Gastroesophageal sphincter (tissue), 3 donors: ENCODE data around the gene KCNT1.

Experiments used
- EP300 ChIP-seq: sonication (generic); formaldehyde crosslinking; IDR thresholded peaks from one replicate; pipeline ENCODE4 v1.6.1; 2017; ENCODE audit warnings: antibody characterized with exemption, mild to moderate bottlenecking
- POLR2A ChIP-seq, 2 donors: fragments of 450-650 bp; IDR thresholded peaks; one replicate each; pipeline ENCODE4 v1.6.1; 2017; ENCODE audit warnings: antibody characterized with exemption in 2 of 2, mild to moderate bottlenecking in 2 of 2, moderate library complexity in 1 of 2
- POLR2AphosphoS5 ChIP-seq: sonication (generic); formaldehyde crosslinking; IDR thresholded peaks from one replicate; pipeline ENCODE4 v1.6.1; 2017; ENCODE audit warnings: antibody characterized with exemption
- TF ChIP-seq, protein P1 (sequence below), 4 experiments: fragments of 200-600 bp in 2 of 4; fragments of 450-650 bp in 2 of 4; sonication (generic) in 1 of 4; IDR thresholded peaks; one replicate each; pipeline ENCODE4 v1.5.1; 2017 to 2019; ENCODE audit warnings: antibody characterized with exemption in 4 of 4, mild to moderate bottlenecking in 2 of 4, moderate library complexity in 2 of 4

DNA sequence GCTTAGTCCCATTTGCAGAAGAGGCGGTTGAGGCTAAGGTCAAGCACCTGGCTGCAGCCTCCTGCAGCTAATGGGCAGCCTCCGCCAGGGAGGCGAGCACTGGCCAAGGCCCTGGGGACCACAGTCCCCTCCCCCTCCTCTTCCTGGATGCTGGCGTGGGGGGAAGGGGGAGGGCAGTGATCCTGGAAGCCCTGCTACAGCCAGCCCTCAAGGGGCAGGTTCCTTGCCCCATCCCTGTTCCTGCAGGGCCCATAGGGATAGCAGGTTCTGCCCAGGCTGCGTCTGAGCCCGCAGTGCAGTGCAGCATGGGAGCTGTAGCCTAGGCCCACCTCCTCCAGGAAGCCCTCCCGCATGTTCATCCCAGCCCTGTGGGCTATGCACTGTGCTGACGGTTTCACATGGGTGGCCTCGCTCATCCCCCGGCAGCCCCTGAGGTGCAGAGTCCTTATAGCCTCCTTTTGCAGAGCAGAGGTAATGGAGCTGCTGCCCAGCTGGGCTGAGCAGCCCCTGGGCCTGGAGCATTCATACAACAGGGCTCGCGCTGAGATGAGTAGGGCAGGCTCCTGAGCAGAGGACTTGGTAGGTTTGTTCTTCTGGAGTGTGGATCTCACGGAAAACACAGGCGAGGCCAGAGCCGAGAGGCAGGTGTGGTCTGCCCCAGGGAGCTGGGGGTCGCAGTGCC is 36.0 kb downstream of the KCNT1 start:
- TF ChIP-seq POLR2AphosphoS5, result no peak
- no peak for TF ChIP-seq POLR2A (IDR thresholded peaks at IDR 0.05)
- TF ChIP-seq, protein P1, sequence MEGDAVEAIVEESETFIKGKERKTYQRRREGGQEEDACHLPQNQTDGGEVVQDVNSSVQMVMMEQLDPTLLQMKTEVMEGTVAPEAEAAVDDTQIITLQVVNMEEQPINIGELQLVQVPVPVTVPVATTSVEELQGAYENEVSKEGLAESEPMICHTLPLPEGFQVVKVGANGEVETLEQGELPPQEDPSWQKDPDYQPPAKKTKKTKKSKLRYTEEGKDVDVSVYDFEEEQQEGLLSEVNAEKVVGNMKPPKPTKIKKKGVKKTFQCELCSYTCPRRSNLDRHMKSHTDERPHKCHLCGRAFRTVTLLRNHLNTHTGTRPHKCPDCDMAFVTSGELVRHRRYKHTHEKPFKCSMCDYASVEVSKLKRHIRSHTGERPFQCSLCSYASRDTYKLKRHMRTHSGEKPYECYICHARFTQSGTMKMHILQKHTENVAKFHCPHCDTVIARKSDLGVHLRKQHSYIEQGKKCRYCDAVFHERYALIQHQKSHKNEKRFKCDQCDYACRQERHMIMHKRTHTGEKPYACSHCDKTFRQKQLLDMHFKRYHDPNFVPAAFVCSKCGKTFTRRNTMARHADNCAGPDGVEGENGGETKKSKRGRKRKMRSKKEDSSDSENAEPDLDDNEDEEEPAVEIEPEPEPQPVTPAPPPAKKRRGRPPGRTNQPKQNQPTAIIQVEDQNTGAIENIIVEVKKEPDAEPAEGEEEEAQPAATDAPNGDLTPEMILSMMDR (IDR thresholded peaks at IDR 0.05), result no peak
- TF ChIP-seq EP300, result no peak
